Liver (tissue), 3 donors: ENCODE results near the gene GPN1.

Experiments used
- CTCF ChIP-seq: fragments of 150-350 bp; IDR thresholded peaks from 2 replicates; pipeline ENCODE4 v1.5.1; 2017; ENCODE audit warnings: improper control_type of control experiment, low read depth, low read length; ENCODE audit not compliant: missing input control
- EGR1 ChIP-seq, 2 donors: IDR thresholded peaks; 2 replicates each; pipeline ENCODE4 v1.6.1; 2016 to 2018; ENCODE audit warnings: antibody characterized with exemption in 2 of 2, low read depth in 2 of 2
- FOXA1 ChIP-seq: IDR thresholded peaks from 2 replicates; pipeline ENCODE4 v1.6.1; 2016; ENCODE audit warnings: antibody characterized with exemption
- HNF4A ChIP-seq, 2 donors: conservative IDR thresholded peaks; 2 replicates each; pipeline ENCODE4 v1.6.1; 2016; ENCODE audit warnings: antibody characterized with exemption in 2 of 2, mild to moderate bottlenecking in 2 of 2
- JUND ChIP-seq, 2 donors: IDR thresholded peaks; 2 replicates each; pipeline ENCODE4 v1.6.1; 2016; ENCODE audit warnings: antibody characterized with exemption in 2 of 2
- MAX ChIP-seq: IDR thresholded peaks from 2 replicates; pipeline ENCODE4 v1.6.1; 2016; ENCODE audit warnings: antibody characterized with exemption
- NR2F2 ChIP-seq: IDR thresholded peaks from 2 replicates; pipeline ENCODE4 v1.6.1; 2016; ENCODE audit warnings: antibody characterized with exemption
- RAD21 ChIP-seq, 2 donors: IDR thresholded peaks; 2 replicates each; pipeline ENCODE4 v1.6.1; 2016; ENCODE audit warnings: antibody characterized with exemption in 2 of 2, mild to moderate bottlenecking in 2 of 2
- REST ChIP-seq: IDR thresholded peaks from 2 replicates; pipeline ENCODE4 v1.6.1; 2016; ENCODE audit warnings: antibody characterized with exemption, mild to moderate bottlenecking
- RXRA ChIP-seq, 2 donors: IDR thresholded peaks; 2 replicates each; pipeline ENCODE4 v1.6.1; 2017 to 2018; ENCODE audit warnings: antibody characterized with exemption in 2 of 2, mild to moderate bottlenecking in 1 of 2
- SP1 ChIP-seq: IDR thresholded peaks from 2 replicates; pipeline ENCODE4 v1.6.1; 2018; ENCODE audit warnings: antibody characterized with exemption, mild to moderate bottlenecking
- TAF1 ChIP-seq: conservative IDR thresholded peaks from 2 replicates; pipeline ENCODE4 v1.6.1; 2016; ENCODE audit warnings: antibody characterized with exemption, mild to moderate bottlenecking
- YY1 ChIP-seq: IDR thresholded peaks from 2 replicates; pipeline ENCODE4 v1.6.1; 2016; ENCODE audit warnings: antibody characterized with exemption, mild to moderate bottlenecking
- ZBTB33 ChIP-seq: IDR thresholded peaks from 2 replicates; pipeline ENCODE4 v1.6.1; 2016; ENCODE audit warnings: antibody characterized with exemption
- donor health status: healthy.
- donor health status: healthy.

GRCh38 chr2:27636766-27637165 lies 7.9 kb downstream of the GPN1 start:
- no peak for TF ChIP-seq CTCF
- no peak for TF ChIP-seq NR2F2
- no peak for TF ChIP-seq REST
- no peak for TF ChIP-seq SP1
- TF ChIP-seq EGR1 (IDR thresholded peaks at IDR 0.05; ENCODE audit: low read depth in 2 of 2): no peak
- TF ChIP-seq RAD21 (IDR thresholded peaks at IDR 0.05): no peak
- no peak for TF ChIP-seq MAX
- TF ChIP-seq TAF1: no peak
- no peak for TF ChIP-seq JUND (IDR thresholded peaks at IDR 0.05)
- TF ChIP-seq HNF4A (conservative IDR thresholded peaks at IDR 0.05): no peak
- no peak for TF ChIP-seq YY1
- TF ChIP-seq ZBTB33: no peak
- no peak for TF ChIP-seq FOXA1
- TF ChIP-seq RXRA (IDR thresholded peaks at IDR 0.05): no peak
